ENCODE results near the gene PDE9A. TPM values are rescaled to one million over a fixed set of nuclear protein-coding genes. Genes with fewer than 3 reads are reported as not detected.

Gene PDE9A
- total and polyA plus RNA-seq, 2 experiments from 2014 or later = 26.5 to 31.1 TPM

GRCh38 chr21:42784896-42785451 is 131.6 kb downstream of the PDE9A start:
- DNase-seq (ENCODE audit: low spot score) (no peak), ATAC-seq (no peak)
- H3K27me3 Mint-ChIP-seq (ENCODE audit: insufficient read depth, low read depth, poor library complexity) = peaks cover 37% of the 10 kb centered on the region
- no peak overlapping the region for H3K4me3 ChIP-seq
- no peak overlapping the region for H3K27ac Mint-ChIP-seq
- no peak overlapping the region for H3K4me3 Mint-ChIP-seq
- H3K9me3 Mint-ChIP-seq = peaks cover 7% of the 10 kb centered on the region
- no peaks in the 10 kb centered on the region for H4K20me1 ChIP-seq (replicated peaks; ENCODE audit: insufficient read depth)
- no peaks in the 10 kb centered on the region for H3K36me3 ChIP-seq (ENCODE audit: insufficient read depth)
- no peaks in the 10 kb centered on the region for H3K79me2 ChIP-seq (replicated peaks; ENCODE audit: insufficient read depth)
- peaks cover 27% of the 10 kb centered on the region for H3K4me1 ChIP-seq (ENCODE audit: insufficient read depth)
- no peak for TF ChIP-seq EZH2phosphoT487 (IDR thresholded peaks at IDR 0.05; ENCODE audit: unreplicated experiment)
- TF ChIP-seq ZNF114 (CRISPR knock-in tag; IDR thresholded peaks at IDR 0.05) = no peak
- no peak for TF ChIP-seq NANOG (IDR thresholded peaks at IDR 0.05; ENCODE audit: borderline replicate concordance)
- no peak for TF ChIP-seq ZNF331 (CRISPR knock-in tag; IDR thresholded peaks at IDR 0.05; ENCODE audit: low read depth)
- TF ChIP-seq EZH2 (IDR thresholded peaks at IDR 0.05; ENCODE audit: low read depth, unreplicated experiment) = no peak
- TF ChIP-seq JUNB (IDR thresholded peaks at IDR 0.05; ENCODE audit: unreplicated experiment) = no peak
- TF ChIP-seq ETS1 (IDR thresholded peaks at IDR 0.05) = no peak
- TF ChIP-seq CREB1 (CRISPR knock-in tag; IDR thresholded peaks at IDR 0.05; ENCODE audit: low read depth) = no peak
- no peak for TF ChIP-seq POLR2AphosphoS5 (IDR thresholded peaks at IDR 0.05; ENCODE audit: low read depth)
- TF ChIP-seq REST (IDR thresholded peaks at IDR 0.05; ENCODE audit: unreplicated experiment) = no peak
- no peak for TF ChIP-seq CTCF (conservative IDR thresholded peaks at IDR 0.05; ENCODE audit: low read depth in 2 of 2)
- no peak for TF ChIP-seq ZNF462 (CRISPR knock-in tag; IDR thresholded peaks at IDR 0.05)
- no peak for TF ChIP-seq STAT1 (IDR thresholded peaks at IDR 0.05; ENCODE audit: unreplicated experiment)
- H3K9me2 ChIP-seq (ENCODE audit: insufficient read depth) = no peaks in the 10 kb centered on the region
- no peak overlapping the region for H3K27ac ChIP-seq (ENCODE audit: low read depth)
- peaks cover 22% of the 10 kb centered on the region for H3K27me3 ChIP-seq (ENCODE audit: insufficient read depth)
- H3K36me3 Mint-ChIP-seq (ENCODE audit: low read depth) = peaks cover 5% of the 10 kb centered on the region; the same call in 2 of the 3 replicates
- peaks cover 18% of the 10 kb centered on the region; the same call in 1 of the 2 replicates for H3F3A ChIP-seq (replicated peaks; ENCODE audit: low read depth)
- H3K4me2 ChIP-seq = no peak overlapping the region
- peaks cover 41% of the 10 kb centered on the region for H3K4me1 Mint-ChIP-seq
- H2AFZ ChIP-seq = no peak overlapping the region
